ENCODE results near the gene SRSF1.

The SRSF1 gene

DNA sequence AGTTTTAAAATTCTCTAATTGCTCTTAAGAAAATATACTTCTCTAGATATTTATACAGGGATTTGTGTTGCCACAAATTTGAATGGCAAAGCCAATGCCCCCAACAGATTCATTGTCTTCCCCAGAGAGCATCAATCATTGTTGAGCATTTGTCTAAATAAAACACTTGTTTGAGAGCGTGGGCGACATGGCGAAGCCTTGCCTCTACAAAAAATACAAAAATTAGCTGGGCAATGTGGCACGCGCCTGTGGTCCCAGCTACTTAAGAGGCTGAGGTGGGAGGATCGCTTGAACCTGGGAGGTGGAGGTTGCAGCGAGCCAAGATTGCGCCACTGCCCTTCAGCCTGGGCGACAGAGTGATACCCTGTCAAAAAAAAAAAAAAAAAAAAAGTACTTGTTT lies 13.4 kb upstream of the SRSF1 start:
- DNase-seq: no peak
- intact Hi-C loops (cut with DNase I): no loop called here

DNA sequence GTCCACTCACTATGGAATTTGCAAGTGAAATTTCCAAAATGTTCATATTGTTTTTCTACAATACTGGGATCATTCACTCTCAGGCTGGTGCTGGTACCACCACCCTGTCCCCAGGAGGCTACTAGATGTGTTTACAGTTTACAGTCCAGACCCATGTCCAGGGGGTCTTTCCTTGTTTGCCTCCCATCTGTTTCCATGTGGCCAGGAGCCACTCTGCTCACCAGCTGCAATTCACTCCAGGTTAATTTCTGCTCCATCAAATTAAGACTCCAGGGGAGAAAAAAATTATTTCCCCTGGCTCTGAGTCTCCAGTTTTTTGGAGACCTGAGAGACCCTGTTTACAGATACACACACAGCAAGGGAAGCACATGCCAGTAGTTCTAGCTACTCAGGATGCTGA lies 12.5 kb upstream of the SRSF1 start:
- intact Hi-C loops (cut with DNase I): no loop called here
- DNase-seq: no peak

DNA sequence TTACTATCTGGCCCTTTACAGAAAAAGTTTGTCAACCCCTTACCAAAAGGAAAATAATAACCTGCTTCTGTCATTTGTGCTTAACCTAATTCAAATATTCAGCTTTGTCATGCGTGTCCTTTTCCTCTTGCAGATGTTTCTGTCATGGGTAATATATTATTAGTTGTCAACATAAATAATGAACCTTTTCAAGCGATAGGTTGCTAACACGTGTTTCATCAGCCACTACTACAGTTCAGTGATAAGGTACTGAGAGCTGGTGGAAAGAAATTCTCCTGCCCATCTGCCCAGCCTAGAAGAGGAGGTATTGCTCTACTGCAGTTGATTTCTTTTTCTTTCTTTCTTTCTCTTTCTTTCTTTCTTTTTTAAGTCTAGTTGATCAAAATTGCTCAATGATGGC lies 12.0 kb upstream of the SRSF1 start:
- intact Hi-C loops (cut with DNase I): no loop called here
- DNase-seq: no peak

DNA sequence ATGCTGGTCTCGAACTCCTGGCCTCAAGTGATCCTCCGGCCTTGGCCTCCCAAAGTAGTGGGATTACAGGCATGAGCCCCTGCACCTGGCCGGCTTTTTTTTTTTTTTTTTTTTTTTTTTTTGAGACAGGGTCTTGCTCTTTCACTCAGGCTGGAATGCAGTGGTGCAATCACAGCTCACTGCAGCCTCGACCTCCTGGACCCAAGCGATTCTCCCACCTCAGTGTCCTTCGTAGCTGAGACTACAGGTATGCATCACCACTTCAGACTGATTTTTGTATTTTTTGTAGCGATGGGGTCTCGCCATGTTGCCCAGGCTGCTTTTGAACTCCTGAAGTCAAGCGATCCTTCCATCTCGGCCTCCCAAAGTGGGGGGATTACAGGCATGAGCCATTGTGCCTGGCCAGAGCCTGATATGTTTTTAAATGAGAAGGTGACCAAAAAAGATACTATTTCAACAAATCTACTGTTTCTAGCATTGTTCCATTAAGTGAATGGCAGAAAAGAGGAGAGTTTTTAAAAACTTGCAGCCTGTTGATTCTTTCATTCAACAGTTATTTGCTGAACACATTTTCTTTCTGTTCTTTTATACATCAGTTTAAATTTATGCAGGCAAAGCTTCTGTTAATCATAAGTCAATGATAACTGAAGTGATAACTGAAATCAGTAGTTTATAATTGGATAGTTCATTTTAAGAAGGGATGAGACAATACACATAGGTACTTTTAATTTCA lies 3.2 kb upstream of the SRSF1 start:
- no peak for DNase-seq
- intact Hi-C loops (cut with DNase I): no loop called here

DNA sequence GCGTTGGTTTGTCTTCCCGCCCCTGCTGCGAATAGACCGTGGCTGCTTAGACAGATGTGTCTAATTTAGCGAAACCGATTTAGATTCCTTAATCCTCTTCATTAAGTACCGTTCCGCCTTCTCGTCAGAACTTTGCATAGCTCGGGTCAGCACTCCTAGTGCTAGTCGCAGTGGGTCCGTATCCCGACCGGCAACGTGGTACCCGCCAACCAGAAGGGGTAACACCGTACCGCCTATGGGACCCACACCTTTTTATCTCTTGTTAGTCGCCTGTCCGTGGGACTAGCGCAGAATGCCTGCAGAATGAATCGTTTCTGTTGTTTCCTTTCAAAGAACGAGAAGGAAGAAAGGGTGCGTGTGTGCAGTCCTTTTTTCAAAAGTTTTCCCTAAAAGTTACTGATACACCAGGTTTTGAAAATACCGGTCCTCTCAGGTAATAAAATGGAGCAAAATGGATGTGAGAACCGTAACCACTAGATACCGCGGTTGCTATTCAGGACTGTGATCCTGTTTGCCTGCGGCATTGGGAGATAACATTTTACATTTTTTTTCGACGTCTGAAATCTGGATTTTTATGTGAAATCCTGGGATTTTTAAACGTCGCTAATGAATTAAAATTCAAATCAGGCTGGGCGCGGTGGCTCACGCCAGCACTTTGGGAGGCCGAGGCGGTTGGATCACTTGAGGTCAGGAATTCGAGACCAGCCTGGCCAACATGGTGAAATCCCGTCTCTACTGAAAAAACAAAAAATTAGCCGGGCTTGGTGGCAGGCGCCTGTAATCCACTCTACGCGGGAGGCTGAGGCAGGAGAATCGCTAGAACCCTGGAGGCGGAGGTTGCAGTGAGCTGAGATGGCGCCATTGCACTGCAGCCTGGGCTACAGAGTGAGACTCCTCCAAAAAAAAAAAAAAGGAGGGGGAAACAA lies 998 bp upstream of the SRSF1 start:
- intact Hi-C loops (cut with DNase I): loop anchor here (2.0 to 5.0 kb wide), 2 partner anchors 77 to 156 kb away; partner anchors contain the start of gene MRPS23
- peak in 3 of 42 donors; percentile 16 to 39 (median 24) for DNase-seq

DNA sequence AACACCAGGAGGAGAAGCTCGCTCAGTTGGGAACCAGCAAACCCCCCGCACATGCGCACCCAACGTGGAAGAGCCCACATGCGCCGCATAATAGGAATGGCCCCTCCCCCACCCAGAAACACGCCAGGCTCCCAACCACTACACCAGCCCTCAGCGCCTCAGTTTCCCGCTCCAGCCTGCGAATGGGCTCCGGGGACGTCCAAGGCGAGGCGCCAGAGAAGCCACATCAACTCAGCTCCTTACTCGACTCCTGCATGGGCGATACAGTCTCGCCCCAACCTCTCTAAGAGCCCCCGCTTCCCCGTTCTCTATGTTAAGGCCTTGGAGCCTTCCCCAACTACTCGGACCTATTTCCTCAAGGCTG lies 504 bp downstream of the SRSF1 start:
- peak; percentile 56 to 89 (median 79) for DNase-seq
- intact Hi-C loops (cut with DNase I): loop anchor here (2.0 to 5.0 kb wide), 2 partner anchors 78 to 154 kb away; partner anchors contain the start of gene MRPS23

DNA sequence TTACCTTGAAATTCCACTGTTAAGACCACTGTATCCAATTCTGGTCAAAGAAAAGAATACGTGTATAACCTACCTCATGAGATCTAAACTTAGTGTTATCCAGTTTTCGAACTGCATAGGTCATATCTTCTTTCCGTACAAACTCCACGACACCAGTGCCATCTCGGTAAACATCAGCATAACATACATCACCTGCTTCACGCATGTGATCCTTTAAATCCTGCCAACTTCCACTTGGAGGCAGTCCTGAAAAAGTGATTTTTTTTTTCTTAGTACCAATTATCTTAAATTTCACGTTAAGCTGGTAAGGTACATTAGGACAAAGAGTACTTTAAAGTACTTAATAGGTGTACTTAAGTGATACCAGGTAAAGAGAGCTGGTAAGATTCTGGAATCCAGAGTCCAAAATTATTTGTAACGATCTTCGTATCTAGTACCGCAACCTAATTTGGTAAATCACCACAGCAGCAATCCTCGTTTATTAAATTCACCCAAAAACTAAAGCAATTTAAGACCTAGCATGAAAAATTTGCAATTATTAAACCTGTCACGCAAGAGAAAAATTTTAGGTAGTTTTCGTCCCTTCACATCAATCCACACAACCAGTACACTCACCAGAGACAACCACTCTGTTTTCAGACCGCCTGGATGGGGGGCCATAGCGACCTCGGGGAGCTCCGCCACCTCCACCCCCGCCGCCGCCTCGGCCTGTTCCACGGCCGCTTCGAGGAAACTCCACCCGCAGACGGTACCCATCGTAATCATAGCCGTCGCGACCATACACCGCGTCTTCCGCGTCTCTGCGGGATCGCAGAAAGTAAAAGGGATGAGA lies 1.1 kb downstream of the SRSF1 start:
- DNase-seq: no peak
- intact Hi-C loops (cut with DNase I): loop anchor here (2.0 to 5.0 kb wide), 2 partner anchors 79 to 154 kb away; partner anchors contain the start of gene MRPS23

DNA sequence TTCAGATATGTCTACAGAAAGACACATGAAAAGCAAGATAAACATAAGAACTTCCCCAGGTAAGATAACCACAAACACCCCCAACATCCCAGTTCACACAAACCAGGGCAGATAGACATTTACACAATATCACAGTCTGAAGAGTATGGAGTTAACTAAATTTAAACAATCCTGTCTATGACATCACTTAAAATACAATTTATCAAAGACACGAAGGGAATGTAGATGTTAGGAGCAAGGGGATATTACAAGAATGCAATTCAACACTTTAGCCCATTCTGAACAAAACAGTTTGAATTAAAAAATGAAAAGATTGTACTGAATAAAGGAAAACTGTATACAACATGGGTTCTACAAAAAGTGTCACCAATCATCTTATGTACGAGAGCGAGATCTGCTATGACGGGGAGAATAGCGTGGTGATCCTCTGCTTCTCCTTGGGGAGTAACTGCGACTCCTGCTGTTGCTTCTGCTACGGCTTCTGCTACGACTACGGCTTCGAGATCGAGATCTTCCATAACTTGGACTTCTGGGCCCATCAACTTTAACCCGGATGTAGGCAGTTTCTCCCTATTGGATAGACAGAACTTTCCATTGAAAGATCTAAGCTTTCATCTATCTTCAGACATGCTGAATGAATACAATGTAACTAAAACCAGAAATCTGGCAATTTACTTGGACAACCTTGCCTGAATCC lies 1.9 kb downstream of the SRSF1 start:
- intact Hi-C loops (cut with DNase I): loop anchor here (5.0 kb wide), 1 partner anchor 153 kb away; the partner anchor contains the start of gene MRPS23
- no peak for DNase-seq

DNA sequence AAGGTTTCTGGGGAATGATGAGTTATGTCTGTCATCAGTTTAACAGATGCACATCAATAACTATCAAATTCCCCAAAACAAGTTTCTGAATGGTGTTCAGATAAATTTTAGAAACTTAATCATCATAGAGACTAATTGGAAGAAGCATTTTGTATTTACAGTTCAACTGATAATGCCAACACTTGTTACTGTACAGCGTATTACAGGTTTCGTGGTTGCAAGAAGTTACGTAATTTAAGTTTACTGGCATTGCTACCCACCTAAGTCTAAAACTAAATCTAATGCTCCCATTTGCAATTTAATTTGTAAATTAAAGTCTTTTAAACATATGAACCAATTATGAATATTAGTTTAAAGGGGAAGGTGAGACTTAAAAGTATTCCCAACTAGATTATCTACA lies 3.0 kb downstream of the SRSF1 start:
- intact Hi-C loops (cut with DNase I): no loop called here
- no peak for DNase-seq

DNA sequence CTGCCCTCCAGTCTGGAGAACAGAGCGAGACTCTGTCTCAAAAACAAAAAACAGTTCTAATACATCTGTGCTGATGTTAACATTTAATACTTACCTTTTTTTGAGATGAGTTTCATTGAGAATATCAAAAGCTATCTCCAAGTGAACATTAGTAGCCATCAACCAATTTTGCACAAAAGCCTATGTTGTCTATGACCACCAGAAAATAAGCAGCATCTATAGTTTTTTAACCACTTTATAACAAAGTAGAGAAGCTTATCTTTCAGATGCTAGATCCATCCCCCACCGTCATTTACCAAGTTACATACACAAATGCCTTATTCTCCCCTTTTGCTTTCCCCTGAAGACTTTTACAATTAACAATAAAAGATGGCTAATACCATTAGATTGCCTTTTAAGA lies 4.1 kb downstream of the SRSF1 start:
- intact Hi-C loops (cut with DNase I): no loop called here
- DNase-seq: no peak

DNA sequence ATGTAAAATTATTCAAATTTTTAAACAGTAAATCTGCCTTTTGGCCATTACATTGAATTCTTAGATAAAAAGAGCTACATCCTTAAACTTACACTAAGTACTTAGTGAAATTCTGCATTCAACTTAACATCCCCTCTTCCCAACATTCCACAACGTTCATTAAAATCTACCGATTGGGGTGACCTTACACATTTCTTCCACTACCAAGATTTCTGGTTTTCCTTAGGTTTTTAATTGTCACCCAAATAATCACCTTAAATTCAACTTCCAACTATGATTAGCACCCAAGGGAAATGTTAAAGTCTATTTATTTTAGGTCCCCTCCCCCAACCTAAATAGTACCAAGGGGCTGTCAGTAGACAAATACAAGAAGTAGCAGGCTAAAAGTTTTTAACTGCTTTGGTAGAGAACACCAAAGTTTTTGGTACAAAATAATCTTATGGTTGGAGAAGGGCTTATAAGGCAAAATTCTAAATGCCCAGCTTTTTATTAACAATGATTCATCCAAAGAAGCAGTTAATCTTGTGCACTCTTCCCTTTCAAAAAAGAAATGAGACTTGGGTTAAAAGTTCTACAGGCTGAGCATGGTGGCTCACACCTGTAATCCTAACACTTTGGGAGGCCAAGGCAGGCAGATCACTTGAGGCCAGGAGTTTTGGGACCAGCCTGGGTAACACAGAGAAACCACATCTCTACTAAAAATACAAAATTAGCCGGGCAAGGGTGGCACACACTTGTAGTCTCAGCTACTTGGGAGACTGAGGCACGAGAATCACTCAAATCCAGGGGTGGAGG lies 4.7 kb downstream of the SRSF1 start:
- intact Hi-C loops (cut with DNase I): no loop called here
- no peak for DNase-seq

DNA sequence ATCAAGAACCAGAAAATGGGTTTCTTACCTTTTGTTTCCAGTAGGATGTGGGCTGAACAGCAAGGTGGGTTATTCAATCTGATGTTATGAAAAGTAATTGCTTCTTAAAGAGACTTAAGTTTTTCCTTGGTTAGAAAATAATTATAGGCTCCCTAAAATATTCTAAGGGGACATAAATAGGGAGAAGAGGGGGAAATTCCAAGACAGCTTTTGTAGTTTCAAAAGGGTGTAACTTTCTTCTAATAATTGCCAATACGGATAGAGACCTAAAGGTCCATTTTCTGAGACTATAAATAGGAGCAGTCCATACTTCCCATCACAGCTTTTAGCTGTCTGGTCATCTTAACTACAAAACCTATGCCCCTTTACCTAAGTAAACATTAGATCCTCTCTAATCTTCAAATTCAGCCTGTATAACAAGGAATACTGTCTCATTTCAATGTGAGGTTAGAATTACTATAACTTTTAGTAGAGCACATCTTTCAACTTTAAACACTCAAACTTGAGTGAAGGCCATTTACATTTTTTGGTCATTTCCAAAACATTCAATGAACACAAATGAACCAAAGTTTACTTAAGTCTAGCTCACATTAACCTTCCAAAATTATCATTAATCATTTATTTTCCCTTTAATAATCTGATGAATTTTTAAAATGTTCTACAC lies 5.5 kb downstream of the SRSF1 start:
- DNase-seq: no peak
- intact Hi-C loops (cut with DNase I): no loop called here

DNA sequence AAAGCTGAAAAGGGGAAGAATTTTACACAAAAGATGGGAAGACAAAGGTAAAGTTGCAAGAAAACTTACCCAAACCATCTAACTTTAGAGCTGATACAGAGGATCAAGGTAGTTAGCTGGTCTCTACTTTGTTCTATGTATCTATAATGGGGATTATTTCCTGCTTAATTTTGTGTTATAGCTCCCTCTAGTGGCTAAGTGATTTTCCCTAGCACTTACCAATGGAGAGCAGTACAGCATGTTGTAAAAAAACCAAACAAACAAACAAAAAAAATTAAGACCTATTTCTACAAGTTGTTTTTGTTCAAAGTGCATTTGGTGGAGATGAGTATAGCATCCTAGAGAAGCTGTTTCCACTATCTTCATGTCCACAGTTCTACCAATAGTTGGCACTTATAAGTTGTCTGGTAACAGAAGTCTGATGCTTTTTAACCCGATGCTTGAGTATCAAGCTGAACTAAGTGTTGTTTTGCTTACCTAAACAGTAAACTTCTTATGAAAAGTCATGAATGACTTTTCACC lies 7.5 kb downstream of the SRSF1 start:
- peak in 1 of 42 donors; percentile 43 for DNase-seq

DNA sequence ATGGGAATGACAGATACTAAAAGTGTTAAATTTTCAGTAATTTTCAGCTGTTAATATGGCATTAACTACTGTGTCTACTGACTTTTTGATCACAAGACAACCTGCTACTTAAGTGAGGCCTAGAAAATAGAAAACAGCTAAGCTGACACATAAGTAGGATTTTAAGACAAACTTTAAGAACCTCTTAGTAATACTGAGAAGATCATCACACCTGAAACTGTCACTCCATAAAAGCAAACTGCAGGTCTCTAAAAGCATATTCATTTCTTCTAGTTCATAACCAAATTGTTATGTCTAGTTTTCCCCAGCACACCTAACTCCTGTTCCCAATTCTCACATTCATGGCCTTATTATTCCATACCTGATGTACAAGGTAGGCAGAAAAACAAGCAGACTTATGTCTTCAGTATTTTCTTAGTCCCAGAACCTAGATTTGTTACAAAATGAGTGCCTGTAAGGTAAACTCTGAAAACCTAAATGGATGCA lies 8.0 kb downstream of the SRSF1 start:
- intact Hi-C loops (cut with DNase I): loop anchor here (5.0 kb wide), 1 partner anchor 137 kb away; no protein-coding TSS in a partner anchor
- DNase-seq: no peak

More for the DNA sequence above, 7.5 kb downstream of the SRSF1 start:
- intact Hi-C loops (cut with DNase I): loop anchor here (5.0 kb wide), 1 partner anchor 137 kb away; no protein-coding TSS in a partner anchor

DNA sequence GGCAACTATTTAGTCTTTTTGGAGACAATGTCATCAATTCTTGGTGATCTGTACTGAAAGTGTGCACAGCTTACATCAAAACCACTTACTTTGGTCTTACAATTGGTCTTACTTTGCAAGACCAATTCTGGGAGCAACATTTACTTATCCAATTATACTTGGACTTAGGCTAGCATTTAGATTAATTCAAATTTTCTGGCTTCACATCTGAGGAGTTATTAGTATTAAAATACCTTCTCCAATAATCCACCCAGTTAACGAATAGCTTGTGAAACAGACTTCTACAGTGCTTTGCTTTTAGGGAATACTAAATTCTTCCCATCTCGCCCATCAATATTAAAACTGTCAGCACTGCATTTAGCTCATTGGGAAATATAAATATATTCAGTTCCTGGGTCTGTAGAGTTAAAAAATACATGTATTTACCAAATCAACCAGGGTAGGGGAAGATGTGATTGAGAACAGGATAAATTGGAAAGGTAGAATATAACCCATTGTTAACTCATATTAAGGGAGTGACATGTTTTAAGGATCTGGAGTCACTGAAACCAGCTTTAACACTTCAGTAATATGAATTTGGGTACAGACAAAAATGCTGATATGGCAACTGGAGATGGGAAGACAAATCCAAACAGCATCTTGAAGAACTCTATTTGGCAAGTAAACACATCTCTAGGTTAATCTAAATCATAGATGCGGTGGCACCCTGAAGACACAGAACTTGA lies 9.8 kb downstream of the SRSF1 start:
- no peak for DNase-seq
- intact Hi-C loops (cut with DNase I): loop anchor here (5.0 kb wide), 1 partner anchor 135 kb away; no protein-coding TSS in a partner anchor
